Osteocyte (in vitro differentiated cells): ENCODE data around the gene UBTF. TPM values are rescaled to one million over a fixed set of nuclear protein-coding genes. Genes with fewer than 3 reads are reported as not detected.

Source experiments
- DNase-seq: peaks from one replicate; pipeline ENCODE4 v3.0.0; 2021; ENCODE audit warnings: mixed read lengths; ENCODE audit not compliant: unreplicated experiment; ENCODE audit errors: extremely low spot score
- H3K27ac Mint-ChIP-seq: one replicate; pipeline ENCODE4 v1.8.0; 2021; ENCODE audit warnings: mild to moderate bottlenecking, mixed read lengths; ENCODE audit not compliant: unreplicated experiment
- H3K27me3 Mint-ChIP-seq: one replicate; pipeline ENCODE4 v1.8.0; 2021; ENCODE audit warnings: mixed read lengths; ENCODE audit not compliant: unreplicated experiment
- H3K36me3 Mint-ChIP-seq: one replicate; pipeline ENCODE4 v1.8.0; 2021; ENCODE audit warnings: mixed read lengths; ENCODE audit not compliant: unreplicated experiment
- H3K4me1 Mint-ChIP-seq: one replicate; pipeline ENCODE4 v1.8.0; 2021; ENCODE audit warnings: mixed read lengths; ENCODE audit not compliant: unreplicated experiment
- H3K4me3 Mint-ChIP-seq: one replicate; pipeline ENCODE4 v1.8.0; 2021; ENCODE audit warnings: mild to moderate bottlenecking, moderate library complexity, mixed read lengths; ENCODE audit not compliant: unreplicated experiment
- H3K9me3 Mint-ChIP-seq: one replicate; pipeline ENCODE4 v1.8.0; 2021; ENCODE audit warnings: mixed read lengths; ENCODE audit not compliant: unreplicated experiment
- CTCF ChIP-seq: fragments of 200-600 bp; sonication (generic); IDR thresholded peaks from 2 replicates; pipeline ENCODE4 v1.5.0; 2021; ENCODE audit warnings: antibody characterized with exemption, mild to moderate bottlenecking, moderate library complexity
- total RNA-seq: library from RNA; stranded (reverse); gene quantifications from 2 replicates; pipeline ENCODE4 v1.2.1, GENCODE V29; 2021

The UBTF gene
- total RNA-seq, 1 donor from 2014 or later = 96.9 TPM

DNA sequence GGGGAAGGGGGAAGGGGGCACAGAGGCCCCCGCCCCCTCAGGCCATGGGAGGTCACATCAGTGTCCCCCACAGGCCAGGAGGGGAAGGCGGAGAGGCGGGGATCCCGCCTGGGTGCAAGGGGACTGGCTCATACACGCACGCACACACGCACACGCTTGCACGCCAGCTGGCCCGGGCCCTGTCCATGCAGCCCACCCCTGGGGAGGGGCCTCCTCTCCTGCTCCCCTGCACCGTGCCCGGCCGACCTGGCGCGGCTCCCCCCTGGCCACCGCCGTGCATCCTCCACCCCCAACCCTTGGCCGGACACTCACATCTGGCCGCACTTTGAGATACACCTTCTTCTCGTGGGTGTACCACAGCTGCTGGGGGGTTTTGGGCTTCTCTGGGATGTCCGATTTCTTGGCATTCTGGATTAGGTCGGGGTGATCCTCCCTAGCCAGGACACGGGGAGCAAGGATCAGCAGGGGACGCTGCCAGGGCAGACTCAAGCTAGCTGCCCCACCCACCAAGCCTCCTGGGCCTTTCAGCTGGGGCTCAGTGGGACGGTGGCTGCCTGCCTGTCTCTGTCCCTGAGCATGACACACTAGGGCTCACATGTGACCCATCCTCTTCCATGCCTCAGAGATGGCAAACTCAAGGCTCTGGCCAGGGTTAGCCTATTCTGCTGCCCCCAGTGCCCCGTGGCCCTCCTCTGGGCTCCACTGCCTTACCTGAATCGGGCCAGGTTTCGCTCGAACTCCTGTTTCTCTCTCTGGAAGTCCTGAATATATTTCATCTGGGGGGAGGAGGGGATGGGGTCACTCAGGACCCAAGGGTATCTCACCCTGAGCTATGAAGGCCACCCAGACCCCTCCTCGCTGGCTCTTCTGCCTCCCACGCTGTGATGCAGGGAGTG is 6.7 kb downstream of the UBTF start:
- no peak for TF ChIP-seq CTCF
- no peaks in the 10 kb centered on the region for H3K27me3 Mint-ChIP-seq
- no peak overlapping the region for H3K4me3 Mint-ChIP-seq
- peaks cover 42% of the 10 kb centered on the region for H3K36me3 Mint-ChIP-seq
- no peaks in the 10 kb centered on the region for H3K9me3 Mint-ChIP-seq
- H3K27ac Mint-ChIP-seq = no peak overlapping the region
- DNase-seq = no peak
- peaks cover 11% of the 10 kb centered on the region for H3K4me1 Mint-ChIP-seq

DNA sequence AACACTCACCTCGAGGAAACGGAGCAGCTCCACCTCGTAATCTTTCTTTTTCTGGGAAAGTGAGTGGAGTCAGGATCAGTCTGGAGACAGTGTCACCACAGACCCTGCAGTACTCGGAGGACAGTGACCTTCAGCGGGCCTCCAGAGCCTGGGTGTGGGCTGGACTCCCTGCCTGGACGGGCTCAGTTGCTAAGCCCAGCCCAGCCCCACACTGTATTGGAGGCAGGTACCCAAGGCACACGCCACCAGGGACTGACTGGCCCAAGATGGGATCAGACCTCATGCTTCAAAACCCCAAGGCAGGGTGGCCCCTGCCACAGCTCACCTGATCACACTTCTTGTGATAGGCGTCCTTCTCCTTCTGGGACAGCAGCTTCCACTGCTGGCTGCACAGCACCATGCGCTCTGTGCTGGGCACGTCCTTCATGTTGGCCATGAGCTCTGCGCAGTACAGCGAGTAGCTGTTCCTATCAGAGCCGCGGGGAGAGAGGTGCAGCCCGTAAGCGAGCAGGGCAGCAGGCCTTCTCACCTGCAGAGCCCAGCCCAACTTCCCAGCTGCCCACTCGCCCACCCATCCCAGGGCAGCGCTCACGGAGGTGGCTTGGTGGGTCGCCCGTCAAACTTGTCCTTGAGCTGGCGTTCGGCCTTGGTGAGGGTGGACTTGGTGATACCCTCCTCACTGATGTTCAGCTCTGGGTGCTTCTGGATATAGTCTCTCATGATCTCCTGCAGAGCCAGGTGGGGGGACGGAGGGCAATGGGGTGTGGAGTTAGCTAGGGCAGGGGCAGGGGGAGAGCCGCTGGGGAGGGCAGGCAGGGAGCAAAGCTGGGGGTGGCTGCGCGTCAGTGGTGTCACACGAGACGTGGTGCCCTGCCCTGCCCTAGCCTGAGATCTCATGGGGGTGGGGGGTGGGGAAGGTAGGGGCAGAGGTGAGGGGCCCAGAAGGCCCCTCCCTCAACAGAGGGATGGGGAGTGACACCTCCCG is 7.9 kb downstream of the UBTF start:
- DNase-seq = no peak
- Mint-ChIP-seq H3K36me3 (peaks cover 45% of the 10 kb centered on the region), H3K27ac (no peak overlapping the region), H3K9me3 (no peaks in the 10 kb centered on the region), H3K27me3 (no peaks in the 10 kb centered on the region), H3K4me3 (no peak overlapping the region), H3K4me1 (peaks cover under 1% of the 10 kb centered on the region)
- TF ChIP-seq CTCF = no peak

- H3K36me3 Mint-ChIP-seq = peaks cover 38% of the 10 kb centered on the region
- H3K9me3 Mint-ChIP-seq = no peaks in the 10 kb centered on the region
- DNase-seq = peak; percentile 93
- H3K27ac Mint-ChIP-seq = peak overlapping the region; percentile 12
- peak; percentile 86 for TF ChIP-seq CTCF
- H3K4me3 Mint-ChIP-seq = no peak overlapping the region
- H3K4me1 Mint-ChIP-seq = no peaks in the 10 kb centered on the region
- H3K27me3 Mint-ChIP-seq = no peaks in the 10 kb centered on the region
These were observed 8.9 kb downstream of the UBTF start for GRCh38 chr17:44210342-44211192.

GRCh38 chr17:44209786-44210341 is 9.6 kb downstream of the UBTF start:
- Mint-ChIP-seq H3K27ac (peak overlapping the region; percentile 12), H3K36me3 (peaks cover 33% of the 10 kb centered on the region), H3K9me3 (no peaks in the 10 kb centered on the region), H3K4me1 (no peaks in the 10 kb centered on the region), H3K4me3 (no peak overlapping the region), H3K27me3 (no peaks in the 10 kb centered on the region)
- no peak for TF ChIP-seq CTCF
- DNase-seq = no peak
